Measurements from ENCODE around the gene ATP8B3.

The ATP8B3 gene

DNA sequence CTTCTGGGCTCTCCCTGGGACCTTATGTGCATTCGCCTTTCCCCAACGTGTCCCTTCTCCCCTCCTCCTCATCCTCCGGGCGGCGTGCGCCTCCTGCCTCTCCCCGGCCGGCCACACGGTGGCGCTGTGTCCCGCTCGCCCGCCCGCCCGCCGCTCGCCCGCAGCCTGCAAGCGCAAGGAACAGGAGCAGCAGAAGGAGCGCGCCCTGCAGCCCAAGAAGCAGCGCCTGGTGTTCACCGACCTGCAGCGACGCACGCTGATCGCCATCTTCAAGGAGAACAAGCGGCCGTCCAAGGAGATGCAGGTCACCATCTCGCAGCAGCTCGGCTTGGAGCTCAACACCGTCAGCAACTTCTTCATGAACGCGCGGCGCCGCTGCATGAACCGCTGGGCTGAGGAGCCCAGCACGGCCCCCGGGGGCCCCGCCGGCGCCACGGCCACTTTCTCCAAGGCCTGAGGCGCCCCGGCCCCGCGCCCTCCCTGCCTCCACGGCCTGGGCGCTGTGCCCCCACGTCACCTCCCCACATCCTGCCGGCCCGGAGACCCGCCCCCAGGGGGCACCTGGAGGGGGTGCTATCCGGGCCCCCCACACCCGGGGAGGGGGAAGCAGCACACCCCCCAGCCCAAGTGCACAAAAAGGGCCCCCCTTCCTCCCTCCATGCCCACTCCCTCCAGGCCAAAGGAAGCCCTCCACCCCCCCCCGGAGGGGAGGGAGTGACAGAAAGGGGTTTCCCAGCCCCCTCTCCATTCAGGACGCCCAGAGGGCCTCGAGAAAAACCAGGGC, 36.9 kb downstream of the ATP8B3 start:
- TF ChIP-seq POLR2AphosphoS5 (IDR thresholded peaks at IDR 0.05; ENCODE audit: low read depth, low read length), result no peak
- TF ChIP-seq, protein P1, sequence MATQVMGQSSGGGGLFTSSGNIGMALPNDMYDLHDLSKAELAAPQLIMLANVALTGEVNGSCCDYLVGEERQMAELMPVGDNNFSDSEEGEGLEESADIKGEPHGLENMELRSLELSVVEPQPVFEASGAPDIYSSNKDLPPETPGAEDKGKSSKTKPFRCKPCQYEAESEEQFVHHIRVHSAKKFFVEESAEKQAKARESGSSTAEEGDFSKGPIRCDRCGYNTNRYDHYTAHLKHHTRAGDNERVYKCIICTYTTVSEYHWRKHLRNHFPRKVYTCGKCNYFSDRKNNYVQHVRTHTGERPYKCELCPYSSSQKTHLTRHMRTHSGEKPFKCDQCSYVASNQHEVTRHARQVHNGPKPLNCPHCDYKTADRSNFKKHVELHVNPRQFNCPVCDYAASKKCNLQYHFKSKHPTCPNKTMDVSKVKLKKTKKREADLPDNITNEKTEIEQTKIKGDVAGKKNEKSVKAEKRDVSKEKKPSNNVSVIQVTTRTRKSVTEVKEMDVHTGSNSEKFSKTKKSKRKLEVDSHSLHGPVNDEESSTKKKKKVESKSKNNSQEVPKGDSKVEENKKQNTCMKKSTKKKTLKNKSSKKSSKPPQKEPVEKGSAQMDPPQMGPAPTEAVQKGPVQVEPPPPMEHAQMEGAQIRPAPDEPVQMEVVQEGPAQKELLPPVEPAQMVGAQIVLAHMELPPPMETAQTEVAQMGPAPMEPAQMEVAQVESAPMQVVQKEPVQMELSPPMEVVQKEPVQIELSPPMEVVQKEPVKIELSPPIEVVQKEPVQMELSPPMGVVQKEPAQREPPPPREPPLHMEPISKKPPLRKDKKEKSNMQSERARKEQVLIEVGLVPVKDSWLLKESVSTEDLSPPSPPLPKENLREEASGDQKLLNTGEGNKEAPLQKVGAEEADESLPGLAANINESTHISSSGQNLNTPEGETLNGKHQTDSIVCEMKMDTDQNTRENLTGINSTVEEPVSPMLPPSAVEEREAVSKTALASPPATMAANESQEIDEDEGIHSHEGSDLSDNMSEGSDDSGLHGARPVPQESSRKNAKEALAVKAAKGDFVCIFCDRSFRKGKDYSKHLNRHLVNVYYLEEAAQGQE (IDR thresholded peaks at IDR 0.05; ENCODE audit: insufficient read depth in 1 of 2, low read depth in 2 of 2, low read length in 2 of 2), result no peak
- TF ChIP-seq FOXP2 (optimal IDR thresholded peaks at IDR 0.05; ENCODE audit: borderline replicate concordance, extremely low read depth, extremely low read length, insufficient read depth), result peak; percentile 25
- TF ChIP-seq TAF1 (IDR thresholded peaks at IDR 0.05; ENCODE audit: borderline replicate concordance, insufficient read depth, low read length), result no peak
- no peak for TF ChIP-seq SIN3A (IDR thresholded peaks at IDR 0.05; ENCODE audit: borderline replicate concordance, insufficient read depth, low read length)

- TF ChIP-seq SIN3A (IDR thresholded peaks at IDR 0.05; ENCODE audit: borderline replicate concordance, insufficient read depth, low read length) (no peak), POLR2AphosphoS5 (IDR thresholded peaks at IDR 0.05; ENCODE audit: low read depth, low read length) (no peak), FOXP2 (optimal IDR thresholded peaks at IDR 0.05; ENCODE audit: borderline replicate concordance, extremely low read depth, extremely low read length, insufficient read depth) (no peak), TAF1 (IDR thresholded peaks at IDR 0.05; ENCODE audit: borderline replicate concordance, insufficient read depth, low read length) (no peak)
- TF ChIP-seq, protein P1 (IDR thresholded peaks at IDR 0.05; ENCODE audit: insufficient read depth in 1 of 2, low read depth in 2 of 2, low read length in 2 of 2), result no peak
These were observed 38.9 kb downstream of the ATP8B3 start for GRCh38 chr19:1773184-1773583.

DNA sequence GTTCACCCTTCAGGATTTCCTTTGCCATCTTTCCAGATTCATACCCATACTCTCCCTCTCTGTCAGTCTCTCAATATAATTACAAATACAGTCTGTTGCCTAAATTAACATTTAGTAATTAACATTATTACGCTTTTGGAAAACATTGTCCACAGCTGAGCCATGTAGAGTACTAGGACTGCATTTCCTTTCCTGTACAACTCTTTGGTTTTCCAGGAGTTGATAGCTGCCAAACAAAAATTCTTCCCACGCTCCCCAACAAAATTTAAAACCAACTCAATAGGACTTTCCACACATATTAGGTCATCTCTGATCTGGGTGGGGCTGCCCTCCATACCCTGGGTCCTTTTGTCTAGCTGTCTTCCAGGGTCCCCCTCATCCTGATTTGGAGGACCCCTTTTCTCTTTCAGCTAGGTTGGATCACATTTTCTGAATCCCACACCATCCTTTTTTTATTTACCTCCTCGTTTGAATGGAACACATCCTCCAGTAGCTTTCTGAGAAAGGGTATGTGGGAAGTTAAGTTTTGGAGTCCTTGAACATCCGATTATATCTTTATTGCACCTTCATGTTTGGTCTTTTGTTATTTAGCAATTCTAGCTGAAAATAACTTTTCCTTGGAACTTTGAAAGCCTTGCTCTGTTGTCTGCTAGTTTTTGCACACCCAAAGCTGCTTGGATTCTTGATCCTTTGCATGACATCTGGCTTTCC, 41.1 kb downstream of the ATP8B3 start:
- TF ChIP-seq POLR2AphosphoS5 (IDR thresholded peaks at IDR 0.05; ENCODE audit: low read depth, low read length) (no peak), TAF1 (IDR thresholded peaks at IDR 0.05; ENCODE audit: borderline replicate concordance, insufficient read depth, low read length) (no peak), FOXP2 (optimal IDR thresholded peaks at IDR 0.05; ENCODE audit: borderline replicate concordance, extremely low read depth, extremely low read length, insufficient read depth) (no peak), SIN3A (IDR thresholded peaks at IDR 0.05; ENCODE audit: borderline replicate concordance, insufficient read depth, low read length) (no peak)
- TF ChIP-seq, protein P1 (IDR thresholded peaks at IDR 0.05; ENCODE audit: insufficient read depth in 1 of 2, low read depth in 2 of 2, low read length in 2 of 2), result no peak

- TF ChIP-seq FOXP2 (optimal IDR thresholded peaks at IDR 0.05; ENCODE audit: borderline replicate concordance, extremely low read depth, extremely low read length, insufficient read depth) (no peak), POLR2AphosphoS5 (IDR thresholded peaks at IDR 0.05; ENCODE audit: low read depth, low read length) (no peak), SIN3A (IDR thresholded peaks at IDR 0.05; ENCODE audit: borderline replicate concordance, insufficient read depth, low read length) (no peak), TAF1 (IDR thresholded peaks at IDR 0.05; ENCODE audit: borderline replicate concordance, insufficient read depth, low read length) (no peak)
- TF ChIP-seq, protein P1 (IDR thresholded peaks at IDR 0.05; ENCODE audit: insufficient read depth in 1 of 2, low read depth in 2 of 2, low read length in 2 of 2), result no peak
These were observed 42.5 kb downstream of the ATP8B3 start for GRCh38 chr19:1769645-1769985.
